DMS 273 (cell line): ENCODE measurements around the gene MKI67.
"Not testable (repeated sequence)": the region's sequence is repeated elsewhere in the genome, so short reads cannot be mapped to it uniquely, and the experiment has no call there.

Experiments used
- DNase-seq: peaks from one replicate; lab custom pipeline; 2025; ENCODE audit not compliant: unreplicated experiment; lab: John Stamatoyannopoulos, UW

Gene MKI67

GRCh38 chr10:128125944-128126764 is at the start of gene MKI67:
TSS of gene MKI67 (minus strand) at chr10:128126423. CDS start at chr10:128125667, 756 bp downstream.
- peak; percentile 95 for DNase-seq

GRCh38 chr10:128174581-128175559 is 48.6 kb upstream of the MKI67 start:
- no peak for DNase-seq

- DNase-seq, result no peak
Measured at GRCh38 chr10:128173386-128173785, 47.2 kb upstream of the MKI67 start.

- no peak for DNase-seq
Measured at GRCh38 chr10:128172756-128173155, 46.5 kb upstream of the MKI67 start.

- no peak for DNase-seq
Measured at GRCh38 chr10:128169811-128170379, 43.7 kb upstream of the MKI67 start.

GRCh38 chr10:128167926-128168520 is 41.8 kb upstream of the MKI67 start:
- DNase-seq, result no peak

GRCh38 chr10:128167123-128167522 is 40.9 kb upstream of the MKI67 start:
- not testable (repeated sequence) for DNase-seq

- DNase-seq, result no peak
Measured at GRCh38 chr10:128166151-128166550, 39.9 kb upstream of the MKI67 start.

- DNase-seq, result no peak
Measured at GRCh38 chr10:128165536-128165935, 39.3 kb upstream of the MKI67 start.

GRCh38 chr10:128163701-128164100 is 37.5 kb upstream of the MKI67 start:
- DNase-seq, result no peak

- no peak for DNase-seq
Measured at GRCh38 chr10:128161031-128161430, 34.8 kb upstream of the MKI67 start.

- DNase-seq, result no peak
Measured at GRCh38 chr10:128160297-128160711, 34.1 kb upstream of the MKI67 start.

GRCh38 chr10:128158021-128158795 is 32.0 kb upstream of the MKI67 start:
- DNase-seq, result no peak

GRCh38 chr10:128156999-128157755 is 31.0 kb upstream of the MKI67 start:
- no peak for DNase-seq

- no peak for DNase-seq
Measured at GRCh38 chr10:128152741-128153580, 26.7 kb upstream of the MKI67 start.

- DNase-seq, result peak; percentile 4
Measured at GRCh38 chr10:128151031-128151430, 24.8 kb upstream of the MKI67 start.

- DNase-seq, result no peak
Measured at GRCh38 chr10:128150561-128150960, 24.3 kb upstream of the MKI67 start.

- DNase-seq, result peak; percentile 84
Measured at GRCh38 chr10:128150045-128150493, 23.8 kb upstream of the MKI67 start.
